ENCODE data around the gene CES1.
"Not testable (repeated sequence)": the region's sequence is repeated elsewhere in the genome, so short reads cannot be mapped to it uniquely, and the experiment has no call there.

The CES1 gene

DNA sequence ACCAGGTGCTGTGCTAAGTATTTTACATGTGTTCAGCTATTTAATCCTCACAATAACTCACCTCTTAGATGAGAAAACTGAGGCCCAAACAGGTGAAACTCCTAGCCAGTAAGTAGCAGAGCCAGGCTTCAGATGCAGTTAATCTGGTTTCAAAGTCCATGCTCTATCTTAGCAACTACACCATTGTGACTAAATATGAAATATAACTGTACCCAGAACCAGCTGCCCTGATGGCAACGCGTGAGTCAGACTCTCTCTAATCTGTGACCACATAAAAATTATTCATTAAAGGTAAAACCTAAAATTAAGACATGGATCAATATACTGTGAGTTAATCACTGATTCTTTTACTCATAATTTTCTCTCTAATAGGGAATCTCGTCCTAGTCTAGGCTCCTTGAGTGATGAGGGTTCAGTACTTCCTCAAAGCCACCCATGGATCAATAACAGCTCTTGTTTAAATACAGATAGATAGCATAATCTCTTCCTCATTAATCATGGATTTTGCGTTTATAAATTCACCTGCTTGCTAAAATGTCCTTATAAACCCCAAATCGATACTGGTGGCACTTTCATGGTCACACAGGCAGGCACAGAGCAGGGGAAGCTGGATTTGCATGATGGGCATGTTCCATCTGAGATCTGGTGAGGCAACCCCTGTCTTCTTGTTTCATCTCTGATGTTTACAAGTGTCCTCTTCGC, 50.7 kb downstream of the CES1 start:
- not testable (repeated sequence) for H3K27me3 ChIP-seq (ENCODE audit: insufficient read depth, insufficient read length); H3K4me3 ChIP-seq (ENCODE audit: insufficient read length, low read depth); H3K4me1 ChIP-seq (ENCODE audit: insufficient read depth, insufficient read length); H3K9me3 ChIP-seq (ENCODE audit: insufficient read depth, low read length); H3K9ac ChIP-seq (ENCODE audit: insufficient read length, low read depth); DNase-seq (ENCODE audit: low read depth, low spot score); H3K36me3 ChIP-seq (ENCODE audit: insufficient read depth, insufficient read length, low read length)

DNA sequence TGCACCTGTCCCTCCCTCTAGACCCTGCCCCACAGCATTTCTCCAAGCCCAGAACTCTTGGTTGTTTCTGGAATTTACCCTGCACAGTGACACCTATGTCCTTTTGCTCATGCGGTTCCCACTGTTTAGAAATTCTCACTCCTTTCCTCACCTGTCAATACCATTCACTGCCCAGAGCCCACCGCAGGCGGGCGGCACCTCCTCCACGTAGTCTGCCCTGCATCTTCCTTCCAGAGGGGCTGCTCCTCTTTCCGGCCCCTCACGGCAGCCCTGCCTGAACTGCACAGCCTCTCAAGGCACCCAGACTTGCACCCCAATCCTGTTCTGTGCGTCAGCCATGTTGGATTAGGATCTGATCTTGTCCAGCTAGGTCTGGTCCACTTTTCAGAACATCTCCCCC, 51.4 kb downstream of the CES1 start:
- not testable (repeated sequence) for H3K4me3 ChIP-seq (ENCODE audit: insufficient read length, low read depth); DNase-seq (ENCODE audit: low read depth, low spot score); H3K36me3 ChIP-seq (ENCODE audit: insufficient read depth, insufficient read length, low read length); H3K9ac ChIP-seq (ENCODE audit: insufficient read length, low read depth); H3K27me3 ChIP-seq (ENCODE audit: insufficient read depth, insufficient read length); H3K9me3 ChIP-seq (ENCODE audit: insufficient read depth, low read length); H3K4me1 ChIP-seq (ENCODE audit: insufficient read depth, insufficient read length)

DNA sequence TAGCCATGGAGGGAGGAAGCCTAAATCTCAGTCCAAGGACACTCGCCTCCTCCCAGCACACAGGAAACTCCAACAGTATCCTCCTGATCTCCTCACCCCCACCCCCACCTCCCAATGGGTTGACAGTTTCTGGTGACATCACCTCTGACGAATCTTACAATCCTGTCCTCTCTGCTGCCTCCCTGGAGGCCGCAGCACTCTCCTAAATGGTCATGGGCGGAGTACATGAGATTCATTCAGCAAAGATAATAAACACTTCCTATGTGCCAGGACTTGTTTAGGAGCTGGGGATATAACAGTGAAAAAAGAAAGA, 52.8 kb downstream of the CES1 start:
- H3K4me3 ChIP-seq (ENCODE audit: insufficient read length, low read depth); H3K9me3 ChIP-seq (ENCODE audit: insufficient read depth, low read length); H3K36me3 ChIP-seq (ENCODE audit: insufficient read depth, insufficient read length, low read length); H3K9ac ChIP-seq (ENCODE audit: insufficient read length, low read depth); DNase-seq (ENCODE audit: low read depth, low spot score); H3K27me3 ChIP-seq (ENCODE audit: insufficient read depth, insufficient read length); H3K4me1 ChIP-seq (ENCODE audit: insufficient read depth, insufficient read length): not testable (repeated sequence)

DNA sequence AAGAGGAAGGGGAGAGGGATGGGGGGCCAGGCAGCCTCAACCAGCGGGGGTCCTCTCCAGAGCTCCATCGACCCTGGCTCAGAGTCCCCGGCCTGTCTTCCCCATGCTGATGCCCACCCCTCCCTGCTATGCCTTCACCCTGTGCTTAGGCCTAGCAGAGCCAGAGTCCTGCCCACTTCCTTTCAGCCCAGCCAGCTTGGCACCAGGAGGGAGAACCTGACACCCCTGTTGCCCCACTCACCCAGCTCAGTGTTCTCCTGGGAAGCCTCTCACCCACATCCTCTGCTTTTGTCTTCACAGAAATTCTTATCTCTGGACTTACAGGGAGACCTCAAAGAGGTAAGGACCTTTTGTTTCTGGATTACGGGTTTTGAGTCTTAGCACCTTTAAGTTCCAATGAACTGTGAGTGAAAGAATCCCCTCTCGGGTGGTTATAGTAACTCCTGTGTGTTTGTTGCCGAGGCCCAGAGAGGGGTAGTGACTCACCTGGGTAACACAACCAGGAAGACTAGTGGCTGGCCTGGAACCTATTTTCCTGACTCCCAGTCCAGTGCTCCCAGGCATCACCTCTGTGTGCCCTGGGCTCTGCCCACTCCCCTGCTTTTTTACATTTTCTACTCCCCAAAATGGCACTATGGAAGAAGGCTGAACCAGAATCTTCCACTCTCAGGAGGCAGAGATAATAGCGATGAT, 53.3 kb downstream of the CES1 start:
- H3K4me1 ChIP-seq (ENCODE audit: insufficient read depth, insufficient read length): no peaks in the 10 kb centered on the region
- H3K9me3 ChIP-seq (ENCODE audit: insufficient read depth, low read length): no peaks in the 10 kb centered on the region
- TF ChIP-seq YY1 (IDR thresholded peaks at IDR 0.05; ENCODE audit: insufficient read depth, insufficient read length) (no peak), ZNF274 (IDR thresholded peaks at IDR 0.05; ENCODE audit: low read depth, low read length) (no peak), SUZ12 (IDR thresholded peaks at IDR 0.05; ENCODE audit: extremely low read depth, insufficient read depth, insufficient read length) (no peak)
- no peak overlapping the region for H3K9ac ChIP-seq (ENCODE audit: insufficient read length, low read depth)
- H3K27me3 ChIP-seq (ENCODE audit: insufficient read depth, insufficient read length): no peaks in the 10 kb centered on the region
- DNase-seq (ENCODE audit: low read depth, low spot score): no peak
- H3K36me3 ChIP-seq (ENCODE audit: insufficient read depth, insufficient read length, low read length): no peaks in the 10 kb centered on the region
- H3K4me3 ChIP-seq (ENCODE audit: insufficient read length, low read depth): no peak overlapping the region

DNA sequence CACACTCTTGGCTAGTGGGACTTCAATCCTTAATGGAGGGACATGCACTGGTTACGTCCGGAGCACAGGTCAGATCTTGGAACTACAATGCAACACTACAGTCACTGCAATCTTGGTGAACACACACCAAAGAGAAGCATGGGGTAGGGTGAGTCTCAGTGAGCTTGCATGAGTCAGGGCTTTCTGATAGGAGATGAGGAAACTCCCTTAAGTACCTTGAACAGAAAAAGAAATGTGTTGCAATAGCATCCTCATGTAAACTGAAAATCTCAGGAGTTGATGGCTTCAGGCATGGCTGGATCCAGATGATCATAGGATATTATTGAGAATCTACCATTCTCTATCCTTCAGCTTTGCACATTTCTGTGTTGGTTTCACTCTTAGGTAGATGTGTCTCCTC, 54.1 kb downstream of the CES1 start:
- no peak overlapping the region for H3K9ac ChIP-seq (ENCODE audit: insufficient read length, low read depth)
- no peaks in the 10 kb centered on the region for H3K4me1 ChIP-seq (ENCODE audit: insufficient read depth, insufficient read length)
- no peaks in the 10 kb centered on the region for H3K9me3 ChIP-seq (ENCODE audit: insufficient read depth, low read length)
- H3K4me3 ChIP-seq (ENCODE audit: insufficient read length, low read depth): no peak overlapping the region
- DNase-seq (ENCODE audit: low read depth, low spot score): no peak
- no peaks in the 10 kb centered on the region for H3K27me3 ChIP-seq (ENCODE audit: insufficient read depth, insufficient read length)
- TF ChIP-seq SUZ12 (IDR thresholded peaks at IDR 0.05; ENCODE audit: extremely low read depth, insufficient read depth, insufficient read length): no peak
- no peak for TF ChIP-seq ZNF274 (IDR thresholded peaks at IDR 0.05; ENCODE audit: low read depth, low read length)
- TF ChIP-seq YY1 (IDR thresholded peaks at IDR 0.05; ENCODE audit: insufficient read depth, insufficient read length): no peak
- H3K36me3 ChIP-seq (ENCODE audit: insufficient read depth, insufficient read length, low read length): no peaks in the 10 kb centered on the region

DNA sequence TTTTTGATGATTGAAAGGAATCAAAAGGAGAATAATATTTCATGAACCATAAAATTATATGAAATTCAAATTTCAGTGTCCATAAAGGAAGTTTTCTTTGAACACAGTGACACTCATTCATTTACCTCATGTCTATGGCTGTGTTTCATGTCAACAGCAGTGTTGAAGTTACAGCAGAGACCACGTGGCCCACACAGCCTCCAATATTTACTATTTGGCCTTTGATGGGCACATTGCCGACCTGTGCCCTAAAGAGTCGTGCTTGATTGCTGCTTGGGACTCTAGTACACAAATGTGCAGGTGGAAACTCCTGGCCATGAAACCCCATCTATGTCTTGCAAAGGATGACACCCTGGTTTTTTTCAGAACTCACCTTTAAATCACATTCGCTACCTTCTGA, 57.0 kb downstream of the CES1 start:
- Histone ChIP-seq H3K9me3 (ENCODE audit: insufficient read depth, low read length) (no peaks in the 10 kb centered on the region), H3K9ac (ENCODE audit: insufficient read length, low read depth) (no peak overlapping the region), H3K4me3 (ENCODE audit: insufficient read length, low read depth) (no peak overlapping the region), H3K27me3 (ENCODE audit: insufficient read depth, insufficient read length) (no peaks in the 10 kb centered on the region), H3K4me1 (ENCODE audit: insufficient read depth, insufficient read length) (peaks cover 2% of the 10 kb centered on the region), H3K36me3 (ENCODE audit: insufficient read depth, insufficient read length, low read length) (no peaks in the 10 kb centered on the region)
- TF ChIP-seq ZNF274 (IDR thresholded peaks at IDR 0.05; ENCODE audit: low read depth, low read length) (no peak), YY1 (IDR thresholded peaks at IDR 0.05; ENCODE audit: insufficient read depth, insufficient read length) (no peak)
- no peak for DNase-seq (ENCODE audit: low read depth, low spot score)

DNA sequence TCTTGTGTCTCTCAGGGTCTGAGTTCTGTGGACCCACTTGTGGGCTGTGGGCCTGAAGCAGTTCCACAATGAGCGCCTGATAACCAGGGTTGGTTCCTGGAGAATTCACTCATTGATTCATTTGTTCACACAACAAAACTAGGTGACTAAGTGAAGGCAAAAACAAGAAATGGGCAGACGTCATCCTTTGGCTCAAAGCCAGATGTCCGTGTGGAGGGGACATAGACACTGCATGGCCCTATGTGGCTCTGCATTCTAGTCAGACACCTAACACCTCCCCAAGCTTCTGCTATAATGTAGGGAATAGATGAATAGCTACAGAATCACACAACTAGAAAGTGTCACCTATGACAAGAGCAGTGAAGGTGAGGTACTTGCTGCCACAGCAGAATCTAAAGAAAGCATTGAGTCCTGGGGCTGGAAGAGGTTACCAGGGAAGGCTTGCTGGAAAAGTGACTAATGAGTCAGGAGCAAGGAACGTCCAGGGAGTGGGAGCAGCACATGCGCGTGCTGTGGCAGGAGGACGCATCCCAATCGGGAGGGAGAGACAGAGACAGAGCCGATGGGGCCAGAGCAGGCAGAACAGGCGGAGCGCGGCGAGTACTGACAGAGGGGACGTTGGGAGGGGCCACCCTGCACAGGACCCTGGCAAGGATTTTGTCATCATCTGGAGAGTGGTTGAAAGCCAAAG, 58.9 kb downstream of the CES1 start:
- Histone ChIP-seq H3K4me3 (ENCODE audit: insufficient read length, low read depth) (no peak overlapping the region), H3K36me3 (ENCODE audit: insufficient read depth, insufficient read length, low read length) (no peaks in the 10 kb centered on the region), H3K27me3 (ENCODE audit: insufficient read depth, insufficient read length) (no peaks in the 10 kb centered on the region), H3K4me1 (ENCODE audit: insufficient read depth, insufficient read length) (peaks cover 2% of the 10 kb centered on the region), H3K9ac (ENCODE audit: insufficient read length, low read depth) (no peak overlapping the region), H3K9me3 (ENCODE audit: insufficient read depth, low read length) (no peaks in the 10 kb centered on the region)
- DNase-seq (ENCODE audit: low read depth, low spot score): no peak
- TF ChIP-seq YY1 (IDR thresholded peaks at IDR 0.05; ENCODE audit: insufficient read depth, insufficient read length) (no peak), SUZ12 (IDR thresholded peaks at IDR 0.05; ENCODE audit: extremely low read depth, insufficient read depth, insufficient read length) (no peak), ZNF274 (IDR thresholded peaks at IDR 0.05; ENCODE audit: low read depth, low read length) (no peak)
